Skeletal muscle satellite cell (primary cell): Measurements from ENCODE around the gene MYLIP.

Experiments used
- H3K27me3 ChIP-seq: 2 replicates; pipeline ENCODE4 v1.7.0; 2013; ENCODE audit warnings: low read length; ENCODE audit not compliant: control insufficient read depth, insufficient read depth
- H3K36me3 ChIP-seq: 2 replicates; pipeline ENCODE4 v1.7.0; 2013; ENCODE audit warnings: mild to moderate bottlenecking, control low read depth, low read length; ENCODE audit not compliant: insufficient read depth
- H3K4me1 ChIP-seq: 2 replicates; pipeline ENCODE4 v1.7.0; 2013; ENCODE audit warnings: low read length; ENCODE audit not compliant: control insufficient read depth, insufficient read depth
- H3K4me2 ChIP-seq: 2 replicates; pipeline ENCODE4 v1.7.0; 2013; ENCODE audit warnings: mild to moderate bottlenecking, low read length
- H3K4me3 ChIP-seq: 2 replicates; pipeline ENCODE4 v1.7.0; 2013; ENCODE audit warnings: low read length
- H3K9ac ChIP-seq: 2 replicates; pipeline ENCODE4 v1.7.0; 2013; ENCODE audit warnings: mild to moderate bottlenecking, low read depth, low read length, moderate library complexity
- H3K9me3 ChIP-seq: replicated peaks from 2 replicates; pipeline ENCODE4 v1.7.0; 2013; ENCODE audit warnings: mild to moderate bottlenecking, control low read depth, low read length

Gene MYLIP

GRCh38 chr6:16108921-16109658, 19.8 kb upstream of the MYLIP start:
- no peaks in the 10 kb centered on the region for H3K9me3 ChIP-seq
- H3K4me2 ChIP-seq, result no peak overlapping the region
- no peaks in the 10 kb centered on the region for H3K36me3 ChIP-seq
- H3K9ac ChIP-seq, result no peak overlapping the region
- no peaks in the 10 kb centered on the region for H3K4me1 ChIP-seq
- no peak overlapping the region for H3K4me3 ChIP-seq
- H3K27me3 ChIP-seq, result peaks cover 5% of the 10 kb centered on the region

DNA sequence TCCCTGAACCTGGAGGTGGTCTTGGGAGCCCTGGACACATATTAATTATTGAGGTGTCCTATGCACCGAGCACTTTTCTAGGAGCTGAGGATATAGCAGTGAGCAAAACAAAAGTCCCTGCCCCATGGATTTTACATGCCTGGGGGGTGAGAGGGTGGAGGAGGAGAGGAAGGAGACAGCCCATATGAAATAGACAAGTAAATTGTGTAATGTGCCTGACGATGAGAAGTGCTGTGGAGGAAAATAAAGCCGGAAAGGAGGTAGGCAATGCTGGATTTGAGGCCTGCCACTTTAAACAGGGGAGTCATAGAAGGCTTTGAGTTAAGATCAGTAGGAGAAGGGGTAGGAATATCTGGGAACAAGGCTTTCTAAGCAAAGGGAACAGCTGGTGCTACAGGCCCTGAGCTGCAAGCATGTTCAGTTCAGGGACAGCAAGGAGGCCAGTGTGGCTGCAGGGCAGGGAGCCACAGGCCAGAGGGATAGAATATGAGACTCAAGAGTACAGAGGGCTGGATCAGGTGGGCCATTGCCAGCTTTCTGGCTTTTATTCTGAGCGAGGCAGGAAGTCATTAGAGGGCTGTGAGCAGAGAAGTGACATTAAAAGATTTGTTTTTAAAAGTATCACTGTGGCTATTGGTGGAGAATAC, 19.1 kb upstream of the MYLIP start:
- Histone ChIP-seq H3K9ac (no peak overlapping the region), H3K4me3 (no peak overlapping the region), H3K4me1 (no peaks in the 10 kb centered on the region), H3K9me3 (no peaks in the 10 kb centered on the region), H3K36me3 (no peaks in the 10 kb centered on the region), H3K27me3 (peaks cover 5% of the 10 kb centered on the region), H3K4me2 (no peak overlapping the region)

- Histone ChIP-seq H3K4me1 (no peaks in the 10 kb centered on the region), H3K4me2 (no peak overlapping the region), H3K4me3 (no peak overlapping the region), H3K9me3 (no peaks in the 10 kb centered on the region), H3K9ac (no peak overlapping the region), H3K36me3 (no peaks in the 10 kb centered on the region), H3K27me3 (peaks cover 30% of the 10 kb centered on the region)
These were observed 10.1 kb upstream of the MYLIP start for GRCh38 chr6:16118825-16119224.

GRCh38 chr6:16121339-16121738, 7.5 kb upstream of the MYLIP start:
- H3K27me3 ChIP-seq, result peaks cover 41% of the 10 kb centered on the region
- no peaks in the 10 kb centered on the region for H3K4me1 ChIP-seq
- no peak overlapping the region for H3K4me2 ChIP-seq
- no peaks in the 10 kb centered on the region for H3K9me3 ChIP-seq
- no peak overlapping the region for H3K9ac ChIP-seq
- no peaks in the 10 kb centered on the region for H3K36me3 ChIP-seq
- no peak overlapping the region for H3K4me3 ChIP-seq

GRCh38 chr6:16122197-16122596, 6.7 kb upstream of the MYLIP start:
- Histone ChIP-seq H3K4me1 (no peaks in the 10 kb centered on the region), H3K9ac (no peak overlapping the region), H3K9me3 (no peaks in the 10 kb centered on the region), H3K4me2 (no peak overlapping the region), H3K27me3 (peaks cover 48% of the 10 kb centered on the region), H3K4me3 (no peak overlapping the region), H3K36me3 (no peaks in the 10 kb centered on the region)

DNA sequence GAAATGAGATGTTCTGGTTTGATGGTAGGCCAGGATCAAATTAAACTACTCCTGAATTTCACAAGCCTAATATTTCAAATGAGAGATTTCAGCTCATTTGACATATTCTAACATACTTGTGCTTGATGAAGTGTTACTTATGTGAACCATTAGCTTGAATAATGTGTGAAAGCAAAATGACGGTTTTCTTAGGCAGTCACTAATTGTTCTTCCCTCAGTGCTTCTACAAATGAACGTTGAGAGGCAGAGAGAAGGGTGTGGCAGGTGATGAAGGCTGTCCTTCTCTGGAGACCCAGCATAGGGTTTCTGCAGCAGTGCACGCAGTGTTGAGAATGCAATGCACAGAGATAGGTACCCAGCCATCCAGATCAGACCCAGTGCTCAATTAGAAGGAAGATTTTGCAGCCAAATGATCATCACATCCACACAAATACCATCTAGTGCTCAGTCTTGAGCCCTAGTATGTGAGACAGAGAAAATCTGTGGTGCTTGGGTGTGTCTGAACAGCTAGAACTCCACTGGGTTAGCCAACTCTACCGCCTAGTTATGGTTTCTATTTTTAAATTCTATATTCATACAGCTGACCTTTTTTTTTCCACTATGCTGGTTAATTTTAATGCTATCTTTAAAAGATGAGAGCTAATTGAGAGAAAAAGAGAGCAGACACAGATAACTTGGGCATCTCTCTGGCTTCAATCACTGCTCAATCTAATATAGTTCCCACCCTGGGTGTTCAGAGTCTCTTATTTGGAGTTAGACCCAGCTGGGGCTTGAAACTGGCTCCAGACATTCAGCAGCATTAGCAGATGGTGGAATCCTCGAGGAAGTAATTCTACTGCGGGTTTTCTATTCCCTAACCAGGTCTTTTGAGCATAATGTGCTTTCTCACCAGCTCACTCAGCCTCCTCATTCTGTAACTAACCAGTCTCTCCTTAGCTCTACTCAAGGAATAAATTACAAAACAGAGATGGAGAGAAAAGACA, 4.4 kb upstream of the MYLIP start:
- Histone ChIP-seq H3K9me3 (no peaks in the 10 kb centered on the region), H3K4me2 (no peak overlapping the region), H3K27me3 (peaks cover 51% of the 10 kb centered on the region), H3K36me3 (no peaks in the 10 kb centered on the region), H3K4me3 (no peak overlapping the region), H3K9ac (no peak overlapping the region), H3K4me1 (peaks cover under 1% of the 10 kb centered on the region)

DNA sequence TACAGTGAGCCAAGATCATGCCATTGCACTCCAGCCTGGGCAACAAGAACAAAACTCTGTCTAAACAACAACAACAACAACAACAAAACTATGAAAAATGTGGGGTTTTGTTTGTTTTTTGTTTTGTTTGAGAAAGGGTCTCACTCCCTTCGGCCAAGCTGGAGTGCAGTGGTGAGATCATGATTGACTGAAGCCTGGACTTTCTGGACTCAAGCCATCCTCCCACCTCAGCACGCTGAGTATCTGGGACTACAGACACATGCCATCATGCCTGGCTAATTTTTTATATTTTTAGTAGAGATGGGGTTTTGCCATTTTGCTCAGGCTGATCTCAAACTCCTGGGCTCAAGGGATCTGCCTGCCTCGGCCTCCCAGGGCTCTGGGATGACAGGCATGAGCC, 2.8 kb upstream of the MYLIP start:
- H3K4me3 ChIP-seq, result no peak overlapping the region
- peaks cover 14% of the 10 kb centered on the region for H3K4me1 ChIP-seq
- peaks cover 45% of the 10 kb centered on the region for H3K27me3 ChIP-seq
- H3K36me3 ChIP-seq, result no peaks in the 10 kb centered on the region
- H3K4me2 ChIP-seq, result no peak overlapping the region
- no peak overlapping the region for H3K9ac ChIP-seq
- no peaks in the 10 kb centered on the region for H3K9me3 ChIP-seq

- Histone ChIP-seq H3K36me3 (no peaks in the 10 kb centered on the region), H3K9ac (no peak overlapping the region), H3K4me1 (peaks cover 20% of the 10 kb centered on the region), H3K27me3 (peaks cover 39% of the 10 kb centered on the region), H3K4me3 (no peak overlapping the region), H3K4me2 (no peak overlapping the region), H3K9me3 (no peaks in the 10 kb centered on the region)
These were observed 2.0 kb upstream of the MYLIP start for GRCh38 chr6:16126861-16127260.

DNA sequence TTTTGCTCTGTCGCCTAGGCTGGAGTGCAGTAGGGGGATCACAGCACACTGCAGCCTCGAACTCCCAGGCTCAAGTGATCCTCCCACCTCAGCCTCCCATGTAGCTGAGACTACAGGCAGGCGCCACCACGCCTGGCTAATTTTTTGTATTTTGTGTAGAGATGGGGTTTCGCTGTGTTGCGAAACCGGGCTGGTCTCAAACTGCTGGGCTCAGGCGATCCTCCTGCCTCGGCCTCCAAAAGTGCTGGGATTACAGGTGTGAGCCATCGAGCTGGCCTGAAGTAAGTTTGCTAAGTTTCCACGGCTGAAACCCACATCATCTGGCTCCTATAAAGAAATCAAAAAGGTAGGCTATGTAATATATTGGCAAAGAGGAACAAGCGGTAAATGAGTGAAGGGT, 1.4 kb upstream of the MYLIP start:
- no peaks in the 10 kb centered on the region for H3K9me3 ChIP-seq
- H3K4me3 ChIP-seq, result no peak overlapping the region
- no peaks in the 10 kb centered on the region for H3K36me3 ChIP-seq
- peaks cover 33% of the 10 kb centered on the region for H3K27me3 ChIP-seq
- no peak overlapping the region for H3K4me2 ChIP-seq
- no peak overlapping the region for H3K9ac ChIP-seq
- peaks cover 20% of the 10 kb centered on the region for H3K4me1 ChIP-seq

DNA sequence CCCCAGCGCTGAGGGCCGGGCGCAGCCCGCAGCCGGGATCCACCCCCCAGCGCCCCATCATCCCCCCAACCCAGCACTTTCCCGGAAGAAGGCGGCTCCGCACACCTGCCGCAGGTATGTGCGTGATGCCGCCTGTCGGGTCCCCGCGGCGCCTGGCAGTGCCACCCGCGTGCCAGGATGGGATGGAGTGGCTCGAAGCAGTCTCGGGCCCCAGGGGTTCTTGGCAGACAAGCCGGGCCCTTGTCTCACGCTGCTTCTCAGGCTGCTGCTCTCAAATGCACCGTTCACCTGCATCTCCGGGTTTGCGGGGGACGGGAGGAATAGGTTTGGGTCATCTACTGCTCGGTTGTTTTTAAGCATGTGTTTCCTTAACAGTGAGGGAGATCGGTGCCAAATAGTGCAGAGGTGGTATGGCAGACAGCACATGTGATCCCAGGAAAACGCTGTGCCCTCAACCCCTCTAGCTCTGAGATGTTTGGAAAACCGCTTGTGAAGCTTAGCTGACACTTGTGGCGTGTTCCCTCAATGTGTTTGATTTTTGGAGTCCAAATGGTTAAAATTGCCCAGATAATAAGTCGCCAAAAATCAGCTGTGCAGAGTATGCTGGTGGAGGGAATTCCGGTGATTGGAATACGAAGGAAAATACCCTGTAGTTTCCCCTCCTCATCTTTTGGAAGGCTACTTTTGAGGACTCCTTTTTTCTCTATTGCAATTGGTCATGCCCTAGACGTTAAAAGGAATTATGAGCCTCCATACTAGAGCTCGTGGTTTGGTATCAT, 926 bp downstream of the MYLIP start:
- Histone ChIP-seq H3K4me3 (peak overlapping the region; percentile 92), H3K4me1 (peaks cover 20% of the 10 kb centered on the region), H3K4me2 (peak overlapping the region; percentile 91), H3K27me3 (peaks cover 13% of the 10 kb centered on the region), H3K36me3 (no peaks in the 10 kb centered on the region), H3K9ac (peak overlapping the region; percentile 82), H3K9me3 (no peaks in the 10 kb centered on the region)

GRCh38 chr6:16130437-16130891, 1.6 kb downstream of the MYLIP start:
- H3K36me3 ChIP-seq, result no peaks in the 10 kb centered on the region
- H3K9ac ChIP-seq, result peak overlapping the region; percentile 82
- H3K4me2 ChIP-seq, result peak overlapping the region; percentile 91
- peak overlapping the region; percentile 92 for H3K4me3 ChIP-seq
- peaks cover 20% of the 10 kb centered on the region for H3K4me1 ChIP-seq
- H3K9me3 ChIP-seq, result no peaks in the 10 kb centered on the region
- peaks cover 11% of the 10 kb centered on the region for H3K27me3 ChIP-seq
